Omental fat pad (tissue), 4 donors: ENCODE data around the gene MMUT. TPM values are rescaled to one million over a fixed set of nuclear protein-coding genes. Genes with fewer than 3 reads are reported as not detected.

ENCODE experiments used
- ATAC-seq: fragments of 150-250 bp; one replicate; pipeline ENCODE4 v1.9.1; 2016; ENCODE audit warnings: mild to moderate bottlenecking, moderate library complexity; ENCODE audit not compliant: low FRiP score
- DNase-seq: peaks from one replicate; pipeline ENCODE4 v3.0.0-alpha.2; 2019; ENCODE audit warnings: low spot score
- total RNA-seq, 4 donors: library from RNA; depleted of rRNA; stranded (reverse); fragments of >200 nt; gene quantifications; one replicate each; pipeline ENCODE4 v1.1.0, GENCODE V29; 2016
- TF ChIP-seq, protein P1 (sequence below), 3 donors: fragments of 450-650 bp; IDR thresholded peaks; one replicate each; pipeline ENCODE4 v1.5.1; 2016 to 2017; ENCODE audit warnings: antibody characterized with exemption in 3 of 3, mild to moderate bottlenecking in 3 of 3, moderate library complexity in 2 of 3

Gene MMUT
- total RNA-seq = 10 to 100 TPM; 10.8 to 18.1 (median 15.4) TPM

DNA sequence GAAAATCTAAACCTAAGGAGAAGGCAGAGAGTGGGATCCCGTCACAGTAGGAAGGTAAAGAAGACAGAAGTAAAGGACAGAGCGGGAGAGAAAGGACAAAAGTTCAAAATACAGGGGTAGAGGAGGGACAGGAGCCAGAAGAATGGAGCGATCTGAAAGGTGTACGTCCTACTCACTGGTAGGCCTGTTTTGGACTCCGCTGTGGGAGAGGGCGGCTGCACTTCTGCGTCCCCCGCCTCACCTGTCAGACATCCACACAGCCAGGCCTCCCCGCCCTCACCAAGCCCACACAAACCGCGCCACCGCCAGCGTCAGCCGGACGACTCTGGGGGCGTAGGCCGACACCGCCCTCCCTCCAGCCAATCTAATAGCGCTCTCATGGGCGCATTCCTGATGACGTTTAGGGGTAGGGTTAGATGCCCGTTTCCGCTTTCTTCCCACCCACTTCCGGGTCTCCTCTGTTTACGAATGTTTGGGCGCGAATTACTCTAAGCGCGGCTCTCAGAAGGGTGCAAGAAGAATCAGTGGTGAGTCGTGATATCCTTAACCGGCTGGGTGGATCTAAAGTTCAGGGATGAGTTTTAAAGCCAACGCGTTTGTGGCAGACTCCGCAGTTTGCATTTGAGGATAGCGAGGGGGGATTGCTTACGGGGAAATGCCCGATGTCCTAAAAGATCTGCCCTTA is at the start of gene MMUT, which contains the start of gene CENPQ:
Gene MMUT (minus strand): TSS at position 327 of the 685 bp plus-strand sequence. CDS start 3,787 bp downstream, outside the sequence.
Gene CENPQ (plus strand): TSS at position 444 of the 685 bp plus-strand sequence. CDS start 6,807 bp downstream, outside the sequence.
- peak; percentile 77 for DNase-seq
- TF ChIP-seq, protein P1, sequence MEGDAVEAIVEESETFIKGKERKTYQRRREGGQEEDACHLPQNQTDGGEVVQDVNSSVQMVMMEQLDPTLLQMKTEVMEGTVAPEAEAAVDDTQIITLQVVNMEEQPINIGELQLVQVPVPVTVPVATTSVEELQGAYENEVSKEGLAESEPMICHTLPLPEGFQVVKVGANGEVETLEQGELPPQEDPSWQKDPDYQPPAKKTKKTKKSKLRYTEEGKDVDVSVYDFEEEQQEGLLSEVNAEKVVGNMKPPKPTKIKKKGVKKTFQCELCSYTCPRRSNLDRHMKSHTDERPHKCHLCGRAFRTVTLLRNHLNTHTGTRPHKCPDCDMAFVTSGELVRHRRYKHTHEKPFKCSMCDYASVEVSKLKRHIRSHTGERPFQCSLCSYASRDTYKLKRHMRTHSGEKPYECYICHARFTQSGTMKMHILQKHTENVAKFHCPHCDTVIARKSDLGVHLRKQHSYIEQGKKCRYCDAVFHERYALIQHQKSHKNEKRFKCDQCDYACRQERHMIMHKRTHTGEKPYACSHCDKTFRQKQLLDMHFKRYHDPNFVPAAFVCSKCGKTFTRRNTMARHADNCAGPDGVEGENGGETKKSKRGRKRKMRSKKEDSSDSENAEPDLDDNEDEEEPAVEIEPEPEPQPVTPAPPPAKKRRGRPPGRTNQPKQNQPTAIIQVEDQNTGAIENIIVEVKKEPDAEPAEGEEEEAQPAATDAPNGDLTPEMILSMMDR (IDR thresholded peaks at IDR 0.05) = no peak
- ATAC-seq = peak; percentile 100

DNA sequence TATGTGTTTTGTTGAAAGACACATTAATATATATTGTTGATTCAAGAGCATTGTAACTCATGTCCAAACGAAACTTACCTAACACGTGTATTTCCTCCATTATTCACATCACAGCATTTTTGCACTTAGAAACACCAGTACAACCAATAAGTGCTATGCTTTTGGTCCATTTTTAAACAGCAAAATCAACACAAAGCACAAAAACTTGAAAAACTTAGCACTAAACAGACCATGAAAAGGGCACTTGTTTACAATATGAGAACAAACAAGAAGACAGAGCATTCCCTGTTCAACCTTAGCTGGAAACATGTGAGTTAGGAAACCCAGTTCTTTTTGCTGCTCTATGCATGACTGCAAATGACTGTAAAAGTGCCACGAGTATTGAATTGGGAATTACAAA is 46.3 kb upstream of the MMUT start:
- ATAC-seq = no peak
- TF ChIP-seq, protein P1 (IDR thresholded peaks at IDR 0.05) = no peak
- DNase-seq = no peak

DNA sequence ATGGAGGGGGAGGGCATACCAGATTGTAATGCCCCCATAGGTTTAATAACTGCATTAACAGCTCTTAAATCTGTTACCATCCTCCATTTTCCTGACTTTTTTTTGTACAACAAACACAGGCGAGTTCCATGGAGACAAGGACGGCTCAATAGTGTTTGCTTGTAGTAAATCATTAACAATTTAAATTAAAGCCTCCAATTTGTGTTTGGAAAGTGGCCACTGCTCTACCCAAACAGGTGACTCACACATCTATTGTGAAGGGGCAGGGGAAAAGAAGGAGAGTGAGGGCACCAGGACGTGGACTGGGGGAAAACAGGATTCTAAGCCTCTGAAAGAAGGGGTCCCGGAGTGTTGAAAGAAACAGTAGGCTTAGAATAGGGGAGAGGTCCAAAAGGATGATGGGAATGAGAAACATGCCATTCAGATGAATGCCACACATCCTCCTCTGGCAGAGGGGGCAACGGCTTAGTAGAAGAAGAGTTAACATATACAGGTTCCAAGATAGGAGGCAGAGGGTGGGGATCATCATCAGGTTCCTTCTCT is 43.6 kb upstream of the MMUT start:
- no peak for ATAC-seq
- DNase-seq = no peak
- TF ChIP-seq, protein P1 (IDR thresholded peaks at IDR 0.05) = no peak

DNA sequence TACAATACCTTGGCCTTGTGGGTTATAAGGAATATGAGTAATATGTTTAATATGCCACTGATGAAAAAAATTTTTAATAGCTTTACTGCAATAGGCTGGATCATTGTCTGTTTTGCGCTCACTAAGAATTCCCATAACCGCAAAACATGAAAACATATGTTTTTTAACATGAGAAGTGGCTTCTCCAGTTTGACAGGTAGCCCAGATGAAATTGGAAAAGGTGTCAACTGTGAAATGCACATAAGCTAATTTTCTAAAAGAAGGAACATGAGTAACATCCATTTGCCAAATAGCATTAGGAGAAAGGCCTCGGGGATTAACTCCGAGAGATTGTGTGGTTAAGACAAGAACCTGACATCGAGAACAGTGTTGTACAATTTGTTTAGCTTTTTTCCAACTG is 41.6 kb upstream of the MMUT start:
- TF ChIP-seq, protein P1 (IDR thresholded peaks at IDR 0.05) = no peak
- no peak for ATAC-seq
- DNase-seq = no peak

DNA sequence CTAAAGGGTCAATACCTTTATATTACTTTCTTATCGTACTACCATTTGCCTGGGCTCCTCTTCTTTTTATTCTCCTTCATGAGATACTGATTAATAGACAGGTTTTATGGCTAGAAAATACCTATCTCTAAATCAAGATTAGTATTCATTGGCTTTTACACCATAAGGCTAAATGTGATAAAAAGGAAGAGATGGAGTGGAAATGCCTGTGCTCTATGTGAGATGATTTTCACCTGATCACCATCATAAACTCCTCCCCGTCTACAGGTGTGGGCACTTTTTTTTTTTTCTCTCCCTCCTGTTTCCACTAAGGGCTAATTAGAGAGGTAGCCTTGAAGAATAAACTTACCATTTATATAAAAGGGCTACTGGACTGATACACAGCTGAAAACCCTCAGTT is 36.6 kb upstream of the MMUT start, which contains the start of gene GLYATL3:
Gene GLYATL3 (plus strand): TSS at position 301 of the 400 bp plus-strand sequence. CDS start 12,068 bp downstream, outside the sequence.
- TF ChIP-seq, protein P1 (IDR thresholded peaks at IDR 0.05) = no peak
- DNase-seq (no peak), ATAC-seq (no peak)

DNA sequence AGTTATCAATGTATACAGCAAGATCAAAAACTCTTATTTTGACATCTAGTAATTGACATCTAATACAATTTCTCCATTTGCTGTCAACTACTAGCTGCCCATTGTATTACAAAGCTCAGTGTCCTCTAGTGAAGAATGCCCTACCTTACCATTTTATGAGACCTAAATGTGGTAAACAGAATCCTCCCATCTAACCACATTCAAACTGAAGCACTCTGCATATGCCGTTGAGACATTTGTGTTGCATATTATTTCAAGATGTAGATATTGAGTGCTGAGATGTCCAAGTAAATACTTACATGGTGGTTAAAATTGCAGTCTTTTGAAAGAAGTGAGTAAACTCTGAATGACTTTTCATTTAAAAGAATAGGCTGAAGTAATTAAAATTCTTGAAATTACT is 36.1 kb upstream of the MMUT start:
- DNase-seq = no peak
- TF ChIP-seq, protein P1 (IDR thresholded peaks at IDR 0.05) = no peak
- ATAC-seq = no peak

DNA sequence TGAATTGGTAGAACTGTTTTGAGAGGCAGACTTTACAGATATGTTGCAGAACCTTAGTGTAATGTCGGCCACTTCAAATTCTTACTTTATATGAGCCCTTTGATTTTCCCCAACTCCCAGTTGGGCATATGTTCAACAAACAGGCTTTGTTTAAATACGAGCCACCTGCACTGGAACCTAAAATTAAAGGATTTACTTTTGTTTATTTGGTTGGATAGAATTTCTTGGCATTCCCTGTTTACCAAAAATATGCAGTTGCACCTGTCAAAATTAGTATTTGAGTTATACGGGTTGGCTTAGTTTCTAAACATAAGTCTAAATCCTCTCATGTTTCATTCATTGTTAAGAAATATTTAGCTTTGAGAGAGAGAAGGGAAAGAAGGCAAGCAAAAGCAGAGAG is 34.3 kb upstream of the MMUT start:
- no peak for ATAC-seq
- TF ChIP-seq, protein P1 (IDR thresholded peaks at IDR 0.05) = no peak

More for the DNA sequence above, 34.3 kb upstream of the MMUT start:
- DNase-seq = no peak
